MM.1S (cell line): ENCODE data around the gene MAP2K6.

Experiments
- DNase-seq: peaks from one replicate; pipeline ENCODE4 v3.0.0-alpha.2; 2015
- H2AFZ ChIP-seq: fragments of 300-600 bp; sonication (generic); 2 replicates; pipeline ENCODE4 v1.6.0; 2016; ENCODE audit warnings: antibody characterized with exemption, low read length
- H3F3A ChIP-seq: fragments of 300-600 bp; sonication (generic); 2 replicates; pipeline ENCODE4 v1.6.1; 2016; ENCODE audit warnings: mild to moderate bottlenecking, antibody characterized with exemption, low read length, moderate library complexity, mixed read lengths; ENCODE audit not compliant: insufficient read depth
- H3K27ac ChIP-seq: fragments of 300-600 bp; sonication (generic); 2 replicates; pipeline ENCODE4 v1.5.1; 2016; ENCODE audit warnings: mild to moderate bottlenecking, low read length
- H3K27me3 ChIP-seq: fragments of 300-600 bp; sonication (generic); replicated peaks from 2 replicates; pipeline ENCODE4 v1.6.0; 2016; ENCODE audit warnings: low read length; ENCODE audit not compliant: insufficient read depth
- H3K36me3 ChIP-seq: fragments of 300-600 bp; sonication (generic); replicated peaks from 2 replicates; pipeline ENCODE4 v1.6.1; 2016; ENCODE audit warnings: mild to moderate bottlenecking, low read length, mixed read lengths; ENCODE audit not compliant: insufficient read depth
- H3K4me1 ChIP-seq: fragments of 300-600 bp; sonication (generic); 2 replicates; pipeline ENCODE4 v1.6.1; 2016; ENCODE audit warnings: low read length, mixed read lengths
- H3K4me2 ChIP-seq: fragments of 300-600 bp; sonication (generic); 2 replicates; pipeline ENCODE4 v1.6.0; 2016; ENCODE audit warnings: low read depth, low read length
- H3K4me3 ChIP-seq: fragments of 300-600 bp; sonication (generic); 2 replicates; pipeline ENCODE4 v1.5.1; 2016; ENCODE audit warnings: low read length, mixed read lengths
- H3K79me2 ChIP-seq: fragments of 300-600 bp; sonication (generic); 2 replicates; pipeline ENCODE4 v1.6.1; 2016; ENCODE audit warnings: mixed run types, low read length, mixed read lengths
- H3K9ac ChIP-seq: fragments of 300-600 bp; sonication (generic); 2 replicates; pipeline ENCODE4 v1.6.1; 2016; ENCODE audit warnings: low read length, mixed read lengths
- H3K9me2 ChIP-seq: fragments of 300-600 bp; sonication (generic); replicated peaks from 2 replicates; pipeline ENCODE4 v1.6.1; 2016; ENCODE audit warnings: mild to moderate bottlenecking, low read length, mixed read lengths; ENCODE audit not compliant: insufficient read depth
- H3K9me3 ChIP-seq: fragments of 300-600 bp; sonication (generic); replicated peaks from 2 replicates; pipeline ENCODE4 v1.6.1; 2016; ENCODE audit warnings: mild to moderate bottlenecking, low read length, mixed read lengths; ENCODE audit not compliant: insufficient read depth
- H4K20me1 ChIP-seq: fragments of 300-600 bp; sonication (generic); 2 replicates; pipeline ENCODE4 v1.6.1; 2016; ENCODE audit warnings: mild to moderate bottlenecking, low read length, moderate library complexity, mixed read lengths; ENCODE audit not compliant: insufficient read depth
- EZH2 ChIP-seq: fragments of 300-600 bp; sonication (generic); optimal IDR thresholded peaks from 2 replicates; pipeline ENCODE3; 2017; ENCODE audit warnings: low read depth, mild to moderate bottlenecking, antibody characterized with exemption, low read length, mixed read lengths
- EZH2phosphoT487 ChIP-seq: fragments of 300-600 bp; sonication (generic); IDR thresholded peaks from 2 replicates; pipeline ENCODE4 v1.6.1; 2018; ENCODE audit warnings: antibody characterized with exemption, low read length
- TF ChIP-seq, protein P1 (sequence below): fragments of 300-600 bp; sonication (generic); IDR thresholded peaks from 2 replicates; pipeline ENCODE4 v1.5.1; 2016; ENCODE audit warnings: antibody characterized with exemption, low read length, mixed read lengths

The MAP2K6 gene

GRCh38 chr17:69485901-69486643 is 71.6 kb downstream of the MAP2K6 start:
- Histone ChIP-seq H3K4me3 (no peak overlapping the region), H3F3A (no peaks in the 10 kb centered on the region), H3K4me2 (no peak overlapping the region), H3K4me1 (no peaks in the 10 kb centered on the region), H3K79me2 (no peaks in the 10 kb centered on the region), H4K20me1 (no peaks in the 10 kb centered on the region), H3K9me3 (no peaks in the 10 kb centered on the region), H3K9ac (no peak overlapping the region), H2AFZ (no peak overlapping the region), H3K36me3 (no peaks in the 10 kb centered on the region), H3K27ac (no peak overlapping the region), H3K9me2 (no peaks in the 10 kb centered on the region), H3K27me3 (no peaks in the 10 kb centered on the region)
- DNase-seq: no peak
- TF ChIP-seq, protein P1, sequence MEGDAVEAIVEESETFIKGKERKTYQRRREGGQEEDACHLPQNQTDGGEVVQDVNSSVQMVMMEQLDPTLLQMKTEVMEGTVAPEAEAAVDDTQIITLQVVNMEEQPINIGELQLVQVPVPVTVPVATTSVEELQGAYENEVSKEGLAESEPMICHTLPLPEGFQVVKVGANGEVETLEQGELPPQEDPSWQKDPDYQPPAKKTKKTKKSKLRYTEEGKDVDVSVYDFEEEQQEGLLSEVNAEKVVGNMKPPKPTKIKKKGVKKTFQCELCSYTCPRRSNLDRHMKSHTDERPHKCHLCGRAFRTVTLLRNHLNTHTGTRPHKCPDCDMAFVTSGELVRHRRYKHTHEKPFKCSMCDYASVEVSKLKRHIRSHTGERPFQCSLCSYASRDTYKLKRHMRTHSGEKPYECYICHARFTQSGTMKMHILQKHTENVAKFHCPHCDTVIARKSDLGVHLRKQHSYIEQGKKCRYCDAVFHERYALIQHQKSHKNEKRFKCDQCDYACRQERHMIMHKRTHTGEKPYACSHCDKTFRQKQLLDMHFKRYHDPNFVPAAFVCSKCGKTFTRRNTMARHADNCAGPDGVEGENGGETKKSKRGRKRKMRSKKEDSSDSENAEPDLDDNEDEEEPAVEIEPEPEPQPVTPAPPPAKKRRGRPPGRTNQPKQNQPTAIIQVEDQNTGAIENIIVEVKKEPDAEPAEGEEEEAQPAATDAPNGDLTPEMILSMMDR: no peak
- TF ChIP-seq EZH2phosphoT487 (no peak), EZH2 (no peak)

DNA sequence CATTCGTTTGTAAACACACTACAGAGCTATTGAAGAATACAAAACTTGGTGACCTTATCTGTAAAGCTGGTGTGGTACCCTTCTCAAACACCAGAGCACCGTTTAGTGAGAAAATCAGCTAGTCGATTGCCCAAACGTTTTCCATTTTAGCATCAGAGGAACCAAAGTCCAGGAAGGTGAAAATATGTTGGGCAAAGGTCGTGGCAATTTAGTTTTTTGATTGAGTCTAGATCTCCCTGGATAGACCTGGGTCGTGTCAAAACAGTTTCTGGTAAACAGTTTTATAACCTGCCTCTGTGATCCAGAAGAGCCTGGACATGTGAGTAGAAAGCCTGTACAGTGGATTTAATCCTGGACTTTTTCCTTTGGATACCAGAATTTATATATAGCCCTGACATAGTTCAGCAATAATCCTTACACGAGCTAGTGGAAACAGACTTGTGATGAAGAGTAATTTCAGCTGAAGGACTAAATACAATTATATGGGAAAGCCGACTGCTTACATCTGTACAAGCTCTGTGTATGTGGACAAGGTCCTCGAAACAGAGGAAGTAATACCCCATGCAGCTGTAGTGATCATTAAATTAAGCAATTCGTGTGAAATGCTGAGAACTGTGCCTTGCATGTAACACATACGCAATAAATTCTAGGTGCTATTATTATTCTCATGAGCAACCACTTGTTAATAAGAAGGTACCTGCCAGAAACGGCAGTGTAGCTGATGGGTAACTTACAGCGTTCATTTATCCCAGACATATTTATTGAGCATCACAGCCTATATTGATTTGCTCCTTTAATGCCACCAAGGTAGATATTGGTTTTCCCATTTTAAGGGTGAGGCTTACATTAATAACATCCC is 72.5 kb downstream of the MAP2K6 start:
- no peaks in the 10 kb centered on the region for H3K4me1 ChIP-seq
- no peaks in the 10 kb centered on the region for H3K9me3 ChIP-seq
- H2AFZ ChIP-seq: no peak overlapping the region
- TF ChIP-seq EZH2phosphoT487 (no peak), EZH2 (no peak)
- TF ChIP-seq, protein P1: no peak
- H3K27me3 ChIP-seq: no peaks in the 10 kb centered on the region
- no peak overlapping the region for H3K27ac ChIP-seq
- no peaks in the 10 kb centered on the region for H3K9me2 ChIP-seq
- no peak for DNase-seq
- no peak overlapping the region for H3K4me3 ChIP-seq
- H3K4me2 ChIP-seq: no peak overlapping the region
- H3K36me3 ChIP-seq: no peaks in the 10 kb centered on the region
- no peaks in the 10 kb centered on the region for H3K79me2 ChIP-seq
- H3K9ac ChIP-seq: no peak overlapping the region
- no peaks in the 10 kb centered on the region for H4K20me1 ChIP-seq
- H3F3A ChIP-seq: no peaks in the 10 kb centered on the region

GRCh38 chr17:69489313-69489712 is 74.8 kb downstream of the MAP2K6 start:
- H4K20me1 ChIP-seq: no peaks in the 10 kb centered on the region
- H3K36me3 ChIP-seq: no peaks in the 10 kb centered on the region

More at GRCh38 chr17:69489313-69489712, 74.8 kb downstream of the MAP2K6 start:
- Histone ChIP-seq H3K4me1 (no peaks in the 10 kb centered on the region), H3K79me2 (no peaks in the 10 kb centered on the region), H3K9ac (no peak overlapping the region), H3K4me3 (no peak overlapping the region), H3K9me2 (no peaks in the 10 kb centered on the region), H3K4me2 (no peak overlapping the region), H3K9me3 (no peaks in the 10 kb centered on the region), H2AFZ (no peak overlapping the region), H3K27ac (no peak overlapping the region), H3K27me3 (no peaks in the 10 kb centered on the region), H3F3A (no peaks in the 10 kb centered on the region)
- DNase-seq: no peak
- TF ChIP-seq EZH2phosphoT487: no peak
- no peak for TF ChIP-seq EZH2
- TF ChIP-seq, protein P1: no peak
